ENCODE results near the gene IL12RB1.
A peak's percentile ranks its signal among the peaks of the same experiment; 100 is the strongest.

IL12RB1 gene

DNA sequence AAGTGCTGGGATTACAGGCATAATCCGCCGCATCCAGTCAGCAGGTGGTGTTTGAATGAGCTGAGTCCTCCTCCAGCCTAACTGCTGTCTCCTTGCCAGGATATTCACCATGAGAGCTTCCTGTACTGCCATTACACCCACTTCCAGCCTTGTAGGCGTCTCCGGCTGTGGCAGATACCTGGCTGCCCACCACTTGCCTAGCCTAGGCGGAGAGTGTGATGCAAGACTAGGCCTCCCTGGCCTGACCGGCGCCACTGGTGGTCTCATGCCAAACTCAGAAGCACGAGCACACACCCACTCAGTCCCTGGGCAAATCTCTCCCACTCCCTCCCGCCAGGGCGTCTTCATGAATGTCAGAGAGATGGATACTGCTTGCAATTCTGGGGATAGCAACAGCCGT is 16.6 kb downstream of the IL12RB1 start:
- DNase-seq (ENCODE audit: low read depth), result no peak
- H3K4me3 ChIP-seq (ENCODE audit: low read length), result no peak overlapping the region
- TF ChIP-seq, protein P1, sequence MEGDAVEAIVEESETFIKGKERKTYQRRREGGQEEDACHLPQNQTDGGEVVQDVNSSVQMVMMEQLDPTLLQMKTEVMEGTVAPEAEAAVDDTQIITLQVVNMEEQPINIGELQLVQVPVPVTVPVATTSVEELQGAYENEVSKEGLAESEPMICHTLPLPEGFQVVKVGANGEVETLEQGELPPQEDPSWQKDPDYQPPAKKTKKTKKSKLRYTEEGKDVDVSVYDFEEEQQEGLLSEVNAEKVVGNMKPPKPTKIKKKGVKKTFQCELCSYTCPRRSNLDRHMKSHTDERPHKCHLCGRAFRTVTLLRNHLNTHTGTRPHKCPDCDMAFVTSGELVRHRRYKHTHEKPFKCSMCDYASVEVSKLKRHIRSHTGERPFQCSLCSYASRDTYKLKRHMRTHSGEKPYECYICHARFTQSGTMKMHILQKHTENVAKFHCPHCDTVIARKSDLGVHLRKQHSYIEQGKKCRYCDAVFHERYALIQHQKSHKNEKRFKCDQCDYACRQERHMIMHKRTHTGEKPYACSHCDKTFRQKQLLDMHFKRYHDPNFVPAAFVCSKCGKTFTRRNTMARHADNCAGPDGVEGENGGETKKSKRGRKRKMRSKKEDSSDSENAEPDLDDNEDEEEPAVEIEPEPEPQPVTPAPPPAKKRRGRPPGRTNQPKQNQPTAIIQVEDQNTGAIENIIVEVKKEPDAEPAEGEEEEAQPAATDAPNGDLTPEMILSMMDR (conservative IDR thresholded peaks at IDR 0.05; ENCODE audit: low read length), result no peak

DNA sequence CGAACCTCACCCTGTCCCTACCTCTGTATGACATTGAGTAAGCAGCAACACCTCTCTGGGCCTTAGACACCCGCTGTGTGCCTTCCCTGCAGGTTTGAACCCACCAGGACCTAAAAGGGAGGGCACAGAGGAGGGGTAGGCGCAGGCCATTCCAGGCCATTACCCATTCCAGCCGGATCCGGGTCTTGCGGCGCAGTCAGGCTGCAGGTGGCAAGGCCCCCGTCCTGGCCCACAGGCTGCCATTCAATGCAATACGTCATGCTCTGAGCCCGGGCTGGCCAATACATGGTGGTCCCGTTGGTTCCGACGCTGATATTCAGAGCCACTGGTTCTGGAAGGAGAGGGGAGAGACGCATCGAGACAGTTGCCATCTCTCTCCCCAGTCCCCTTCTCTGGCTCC is 17.4 kb downstream of the IL12RB1 start:
- H3K4me3 ChIP-seq (ENCODE audit: low read length), result no peak overlapping the region
- no peak for DNase-seq (ENCODE audit: low read depth)
- TF ChIP-seq, protein P1 (conservative IDR thresholded peaks at IDR 0.05; ENCODE audit: low read length), result no peak

DNA sequence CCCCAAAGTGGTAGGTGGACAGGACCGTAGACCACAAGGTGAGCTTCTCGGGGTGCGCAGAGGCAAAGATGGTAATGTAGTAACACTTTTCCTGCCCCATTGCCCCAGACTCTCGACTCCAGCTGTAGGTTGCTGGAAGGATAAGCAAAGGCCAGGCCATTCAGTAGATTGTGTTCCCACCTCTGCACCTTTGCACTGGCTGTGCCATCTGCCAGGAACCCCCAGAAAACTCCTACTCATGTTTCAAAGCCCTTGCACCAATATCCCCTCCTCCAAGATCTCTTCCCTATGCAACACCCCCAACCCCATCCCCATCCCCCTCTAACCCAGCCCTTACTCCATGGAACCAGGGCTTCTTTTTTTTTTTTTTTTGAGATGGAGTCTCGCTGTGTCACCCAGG is 18.3 kb downstream of the IL12RB1 start:
- no peak overlapping the region for H3K4me3 ChIP-seq (ENCODE audit: low read length)
- TF ChIP-seq, protein P1 (conservative IDR thresholded peaks at IDR 0.05; ENCODE audit: low read length), result no peak
- no peak for DNase-seq (ENCODE audit: low read depth)

DNA sequence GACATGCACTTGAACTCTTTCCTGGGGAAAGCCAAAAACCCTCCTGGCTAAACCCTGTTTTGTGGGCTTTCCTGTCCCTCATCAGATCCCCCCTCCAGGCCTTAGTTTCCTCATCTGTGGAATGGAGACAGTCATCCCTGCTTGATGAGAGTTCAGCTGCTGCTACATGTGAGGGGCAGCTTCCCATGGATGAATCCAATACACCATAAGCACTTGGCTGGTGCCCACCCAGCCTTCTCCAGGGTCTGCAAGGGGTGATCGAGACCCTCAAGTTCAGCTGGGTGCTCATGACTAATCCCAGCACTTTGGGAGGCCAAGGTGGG is 21.6 kb downstream of the IL12RB1 start:
- TF ChIP-seq, protein P1 (conservative IDR thresholded peaks at IDR 0.05; ENCODE audit: low read length), result no peak
- no peak overlapping the region for H3K4me3 ChIP-seq (ENCODE audit: low read length)
- DNase-seq (ENCODE audit: low read depth), result no peak

DNA sequence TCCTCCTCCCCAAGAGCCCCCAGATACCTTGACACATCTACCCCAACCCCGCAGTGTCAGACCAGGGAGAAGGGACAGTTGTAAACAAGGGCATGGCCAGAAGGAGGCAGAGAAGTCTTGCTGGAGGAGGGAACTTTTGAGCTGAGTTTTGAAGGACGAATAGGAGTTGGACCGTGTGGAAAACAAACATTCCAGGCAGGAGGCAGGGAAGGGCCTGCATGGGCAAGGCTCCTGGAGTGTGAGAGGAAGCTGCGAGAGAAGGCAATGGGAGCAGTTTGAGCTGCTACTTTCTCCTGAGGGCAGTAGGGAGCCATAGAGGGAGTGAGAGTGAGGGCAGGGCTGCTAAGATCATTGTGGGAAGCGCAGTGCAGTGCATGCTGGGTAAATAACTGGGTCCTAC is 23.3 kb downstream of the IL12RB1 start:
- no peak overlapping the region for H3K4me3 ChIP-seq (ENCODE audit: low read length)
- TF ChIP-seq, protein P1 (conservative IDR thresholded peaks at IDR 0.05; ENCODE audit: low read length), result 0 out of 2 replicates have a peak, but pooled peaks have one; percentile 12
- DNase-seq (ENCODE audit: low read depth), result no peak

DNA sequence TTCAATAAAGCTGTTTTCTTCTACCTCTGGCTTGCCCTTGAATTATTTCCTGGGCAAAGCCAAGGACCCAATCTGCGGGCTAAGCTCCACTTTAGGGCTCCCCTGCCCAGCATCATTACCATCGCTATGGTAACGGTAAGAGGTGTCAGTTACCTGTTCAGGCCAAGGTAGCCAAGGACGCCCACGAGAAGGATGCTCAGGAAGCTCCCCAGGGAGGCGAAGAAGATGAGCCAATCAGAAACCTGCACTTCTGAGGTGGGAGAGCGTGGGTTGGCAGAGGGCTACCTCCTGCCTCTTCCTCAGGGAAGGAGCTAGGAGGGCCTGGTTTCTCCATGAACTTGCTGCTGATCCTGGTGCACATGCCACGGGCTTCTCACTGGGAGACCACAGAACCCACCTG is 24.7 kb downstream of the IL12RB1 start:
- TF ChIP-seq, protein P1 (conservative IDR thresholded peaks at IDR 0.05; ENCODE audit: low read length), result no peak
- no peak for DNase-seq (ENCODE audit: low read depth)
- no peak overlapping the region for H3K4me3 ChIP-seq (ENCODE audit: low read length)

DNA sequence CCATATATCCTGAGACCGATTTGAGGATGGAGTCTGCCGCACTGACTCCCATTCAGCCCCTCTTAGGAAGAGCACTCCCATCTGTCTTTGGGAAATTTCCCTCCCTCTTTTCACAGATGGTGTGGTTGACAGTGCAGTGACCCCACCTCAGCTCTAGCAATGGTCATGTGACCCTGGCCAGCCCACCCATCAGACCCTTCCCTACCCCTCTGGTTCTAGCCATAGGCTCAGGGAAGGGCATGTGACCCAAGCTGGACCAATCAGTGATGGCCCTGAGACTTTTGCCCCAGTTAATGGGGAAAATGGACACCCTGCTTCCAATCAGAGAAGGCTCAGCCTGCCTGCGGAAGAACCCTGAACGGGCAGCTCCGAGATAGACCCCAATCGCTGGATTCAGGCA is 26.3 kb downstream of the IL12RB1 start:
- no peak overlapping the region for H3K4me3 ChIP-seq (ENCODE audit: low read length)
- TF ChIP-seq, protein P1 (conservative IDR thresholded peaks at IDR 0.05; ENCODE audit: low read length), result no peak
- no peak for DNase-seq (ENCODE audit: low read depth)
